CD14-positive monocyte (primary cell): ENCODE data around the gene WDR33. TPM values are rescaled to one million over a fixed set of nuclear protein-coding genes. Genes with fewer than 3 reads are reported as not detected.

Experiments used
- DNase-seq, 3 donors: peaks; one replicate each; pipeline ENCODE4 v3.0.0-alpha.2; 2011 to 2022
- H2AFZ ChIP-seq: 2 replicates; pipeline ENCODE4 v1.6.0; 2012; ENCODE audit warnings: mild to moderate bottlenecking, low read depth, low read length, inconsistent platforms; ENCODE audit not compliant: insufficient read depth, poor library complexity, severe bottlenecking
- H3K27ac ChIP-seq, 2 donors: 1 replicate in 1 of 2; 2 replicates in 1 of 2; pipeline ENCODE4 v1.5.1; 2012 to 2013; ENCODE audit warnings: low read length in 2 of 2, control low read depth in 1 of 2, inconsistent platforms in 1 of 2, low read depth in 1 of 2, mild to moderate bottlenecking in 1 of 2
- H3K27me3 ChIP-seq, 2 donors: one replicate each; pipeline versions ENCODE4 v1.6.0 to v1.6.1; 2011 to 2013; ENCODE audit warnings: low read length in 2 of 2; ENCODE audit not compliant: control insufficient read depth in 2 of 2, insufficient read depth in 2 of 2
- H3K36me3 ChIP-seq, 2 donors: replicated peaks in 1 of 2; 1 replicate in 1 of 2; 2 replicates in 1 of 2; pipeline versions ENCODE4 v1.5.1 to v1.6.1; 2012 to 2013; ENCODE audit warnings: low read length in 2 of 2, control low read depth in 1 of 2, inconsistent platforms in 1 of 2, mild to moderate bottlenecking in 1 of 2; ENCODE audit not compliant: insufficient read depth in 2 of 2, control insufficient read depth in 1 of 2
- H3K4me1 ChIP-seq, 2 donors: 1 replicate in 1 of 2; 2 replicates in 1 of 2; pipeline versions ENCODE4 v1.5.1 to v1.6.1; 2012 to 2013; ENCODE audit warnings: low read length in 2 of 2, control low read depth in 1 of 2, inconsistent platforms in 1 of 2, mild to moderate bottlenecking in 1 of 2, moderate library complexity in 1 of 2; ENCODE audit not compliant: insufficient read depth in 2 of 2, control insufficient read depth in 1 of 2
- H3K4me2 ChIP-seq: replicated peaks from 2 replicates; pipeline ENCODE3; 2012; ENCODE audit warnings: low read length, moderate library complexity, mild to moderate bottlenecking; ENCODE audit not compliant: poor library complexity, severe bottlenecking; ENCODE audit errors: extremely low read depth
- H3K4me3 ChIP-seq, 3 experiments: fragments of 200-600 bp in 1 of 3; sonication (generic) in 1 of 3; replicated peaks in 1 of 3; 1 replicate in 2 of 3; 2 replicates in 1 of 3; pipeline ENCODE4 v1.5.1; 2011 to 2013; ENCODE audit warnings: low read length in 3 of 3, mild to moderate bottlenecking in 3 of 3, control low read depth in 2 of 3, low read depth in 2 of 3, inconsistent platforms in 1 of 3, moderate library complexity in 1 of 3
- H3K79me2 ChIP-seq: 2 replicates; pipeline ENCODE4 v1.6.0; 2012; ENCODE audit warnings: mild to moderate bottlenecking, control low read depth, inconsistent platforms, low read length, moderate library complexity; ENCODE audit not compliant: insufficient read depth
- H3K9ac ChIP-seq: 2 replicates; pipeline ENCODE4 v1.6.0; 2017; ENCODE audit warnings: low read length, mild to moderate bottlenecking; ENCODE audit not compliant: insufficient read depth, poor library complexity, severe bottlenecking
- H3K9me3 ChIP-seq, 2 donors: replicated peaks in 1 of 2; 1 replicate in 1 of 2; 2 replicates in 1 of 2; pipeline versions ENCODE4 v1.5.1 to v1.6.1; 2012 to 2013; ENCODE audit warnings: low read length in 2 of 2, control low read depth in 1 of 2; ENCODE audit not compliant: control insufficient read depth in 1 of 2, insufficient read depth in 1 of 2
- H4K20me1 ChIP-seq: 2 replicates; pipeline ENCODE4 v1.6.0; 2012; ENCODE audit warnings: mild to moderate bottlenecking, low read length, control low read depth, moderate library complexity; ENCODE audit not compliant: insufficient read depth
- H3K27ac Mint-ChIP-seq, 7 donors: one replicate each; pipeline ENCODE4 v1.8.0; 2020; ENCODE audit warnings: mild to moderate bottlenecking in 7 of 7, mixed read lengths in 7 of 7, moderate library complexity in 6 of 7, inconsistent platforms in 2 of 7
- H3K27me3 Mint-ChIP-seq, 3 donors: one replicate each; pipeline ENCODE4 v1.8.0; 2021 to 2022; ENCODE audit warnings: low read depth in 3 of 3, mild to moderate bottlenecking in 3 of 3, mixed read lengths in 3 of 3, moderate library complexity in 3 of 3, inconsistent platforms in 1 of 3
- H3K36me3 Mint-ChIP-seq, 2 donors: one replicate each; pipeline ENCODE4 v1.8.0; 2020; ENCODE audit warnings: mixed read lengths in 2 of 2, inconsistent platforms in 1 of 2, mild to moderate bottlenecking in 1 of 2
- H3K4me1 Mint-ChIP-seq: one replicate; pipeline ENCODE4 v1.8.0; 2020; ENCODE audit warnings: mild to moderate bottlenecking, mixed read lengths
- H3K4me3 Mint-ChIP-seq, 2 donors: one replicate each; pipeline ENCODE4 v1.8.0; 2020; ENCODE audit warnings: mild to moderate bottlenecking in 2 of 2, mixed read lengths in 2 of 2, moderate library complexity in 1 of 2
- H3K9me3 Mint-ChIP-seq, 7 donors: one replicate each; pipeline ENCODE4 v1.8.0; 2020 to 2022; ENCODE audit warnings: mixed read lengths in 7 of 7, mild to moderate bottlenecking in 6 of 7, moderate library complexity in 6 of 7, inconsistent platforms in 2 of 7
- WGBS: methylation state at CpG from one replicate; pipeline ENCODE4 v1.1.5; 2013; ENCODE audit warnings: missing lambda C conversion rate; ENCODE audit not compliant: insufficient coverage; 5-methylcytosine and 5-hydroxymethylcytosine counted together
- intact Hi-C, 2 donors: fragments of 100-400 bp; cut with micrococcal nuclease; formaldehyde crosslinking; loops; one replicate each; pipeline versions ENCODE4 v1.15.0 to v1.15.1; 2023
- polyA plus RNA-seq, 3 donors: library from polyadenylated mRNA; depleted of rRNA in 1 of 3; unstranded in 2 of 3; stranded (reverse) in 1 of 3; fragments of 300-500 nt in 2 of 3; fragments of >200 nt in 1 of 3; fragmentation: Illumina TruSeq in 2 of 3; gene quantifications; 1 replicate in 2 of 3; 2 replicates in 1 of 3; pipeline ENCODE4 v1.2.3, GENCODE V29; 2012 to 2021
- TF ChIP-seq, protein P1 (sequence below): fragments of 200-600 bp; IDR thresholded peaks from one replicate; pipeline ENCODE4 v1.8.0; 2022; ENCODE audit warnings: antibody characterized with exemption, mild to moderate bottlenecking

The WDR33 gene
- polyA plus RNA-seq, 3 donors = 12.5 to 19.6 (median 12.6) TPM

DNA sequence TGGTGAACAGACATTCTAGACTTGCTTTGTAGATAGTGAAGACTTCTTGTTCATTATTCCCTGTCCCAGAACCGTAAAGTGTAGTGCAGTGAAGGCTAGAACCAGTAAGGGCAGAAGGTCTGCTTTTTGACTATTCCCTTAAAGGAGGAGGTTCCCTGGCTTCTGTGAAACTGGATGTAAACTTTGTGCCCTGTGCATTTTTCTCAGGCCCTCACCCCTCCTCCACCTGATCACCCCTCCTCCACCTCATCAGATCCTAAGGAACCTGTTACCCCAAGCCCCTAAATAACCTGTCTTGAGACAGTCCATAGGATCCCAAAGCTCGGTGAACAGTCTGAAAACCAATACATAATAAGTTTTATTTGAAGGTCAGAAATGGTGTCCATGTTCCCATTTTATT lies 75.9 kb downstream of the WDR33 start:
- no peak for DNase-seq
- TF ChIP-seq, protein P1, sequence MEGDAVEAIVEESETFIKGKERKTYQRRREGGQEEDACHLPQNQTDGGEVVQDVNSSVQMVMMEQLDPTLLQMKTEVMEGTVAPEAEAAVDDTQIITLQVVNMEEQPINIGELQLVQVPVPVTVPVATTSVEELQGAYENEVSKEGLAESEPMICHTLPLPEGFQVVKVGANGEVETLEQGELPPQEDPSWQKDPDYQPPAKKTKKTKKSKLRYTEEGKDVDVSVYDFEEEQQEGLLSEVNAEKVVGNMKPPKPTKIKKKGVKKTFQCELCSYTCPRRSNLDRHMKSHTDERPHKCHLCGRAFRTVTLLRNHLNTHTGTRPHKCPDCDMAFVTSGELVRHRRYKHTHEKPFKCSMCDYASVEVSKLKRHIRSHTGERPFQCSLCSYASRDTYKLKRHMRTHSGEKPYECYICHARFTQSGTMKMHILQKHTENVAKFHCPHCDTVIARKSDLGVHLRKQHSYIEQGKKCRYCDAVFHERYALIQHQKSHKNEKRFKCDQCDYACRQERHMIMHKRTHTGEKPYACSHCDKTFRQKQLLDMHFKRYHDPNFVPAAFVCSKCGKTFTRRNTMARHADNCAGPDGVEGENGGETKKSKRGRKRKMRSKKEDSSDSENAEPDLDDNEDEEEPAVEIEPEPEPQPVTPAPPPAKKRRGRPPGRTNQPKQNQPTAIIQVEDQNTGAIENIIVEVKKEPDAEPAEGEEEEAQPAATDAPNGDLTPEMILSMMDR = no peak
- no peaks in the 10 kb centered on the region for H3K9me3 ChIP-seq
- no peak overlapping the region for H3K27ac ChIP-seq
- H3K4me1 ChIP-seq = no peaks in the 10 kb centered on the region
- no peak overlapping the region for H2AFZ ChIP-seq
- WGBS = 100% methylated on average over 1 of the region's 2 CpGs
- Mint-ChIP-seq H3K27me3 (peaks cover 0 to under 1% (median 0%) of the 10 kb centered on the region in 3 donors), H3K4me3 (no peak overlapping the region), H3K36me3 (peaks cover 33 to 47% of the 10 kb centered on the region in 2 donors), H3K27ac (peak overlapping the region in 1 of 7 donors; percentile 42), H3K4me1 (no peaks in the 10 kb centered on the region), H3K9me3 (no peaks in the 10 kb centered on the region)
- no peak overlapping the region for H3K4me2 ChIP-seq
- H3K79me2 ChIP-seq = no peaks in the 10 kb centered on the region
- intact Hi-C loops = no loop called here
- H3K4me3 ChIP-seq = no peak overlapping the region
- H4K20me1 ChIP-seq = no peaks in the 10 kb centered on the region
- no peaks in the 10 kb centered on the region for H3K27me3 ChIP-seq
- H3K9ac ChIP-seq = no peak overlapping the region
- H3K36me3 ChIP-seq = peaks cover 26 to 48% of the 10 kb centered on the region in 2 donors

DNA sequence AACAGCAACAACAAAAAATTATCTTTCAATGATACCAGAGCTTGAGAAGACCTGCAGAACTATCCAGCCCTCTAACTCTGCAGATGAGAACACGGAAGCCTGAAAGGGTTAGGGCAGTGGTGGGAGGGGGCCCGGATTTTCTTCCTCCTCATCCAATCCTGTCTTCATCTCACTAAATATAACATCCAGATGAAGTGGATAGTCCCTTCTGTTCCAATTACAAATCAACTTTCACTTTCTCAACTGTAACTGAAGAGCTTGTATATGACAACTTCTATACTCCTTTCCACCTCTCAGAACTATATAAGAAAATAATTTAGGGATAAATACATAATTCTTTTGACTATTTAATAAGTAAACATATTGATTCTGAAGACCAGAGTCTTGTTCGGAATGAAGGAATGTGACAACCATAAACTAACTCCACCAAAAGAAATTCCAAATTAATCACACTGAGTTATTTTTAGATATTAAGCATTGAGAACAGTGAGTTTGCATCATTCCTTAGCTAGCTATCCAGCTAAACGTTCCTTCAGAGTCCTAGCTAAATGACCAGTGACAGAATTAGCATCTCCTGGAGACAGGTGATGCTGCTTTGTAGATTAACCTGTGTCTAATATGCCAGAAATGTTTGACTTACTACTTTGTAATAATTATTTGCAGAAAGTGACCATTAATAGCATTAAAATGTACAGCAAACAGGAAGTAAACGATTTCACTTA lies 77.0 kb downstream of the WDR33 start:
- Histone ChIP-seq H3K36me3 (peaks cover 20 to 44% of the 10 kb centered on the region in 2 donors), H3K9me3 (no peaks in the 10 kb centered on the region), H3K79me2 (no peaks in the 10 kb centered on the region), H3K27me3 (no peaks in the 10 kb centered on the region), H3K4me2 (no peak overlapping the region), H3K9ac (no peak overlapping the region), H3K27ac (no peak overlapping the region), H2AFZ (no peak overlapping the region), H3K4me1 (no peaks in the 10 kb centered on the region), H4K20me1 (no peaks in the 10 kb centered on the region), H3K4me3 (no peak overlapping the region)
- no peak overlapping the region for H3K4me3 Mint-ChIP-seq
- no CpG with 5 or more reads among the region's 5 CpGs for WGBS
- no peak overlapping the region for H3K27ac Mint-ChIP-seq
- no peaks in the 10 kb centered on the region for H3K4me1 Mint-ChIP-seq
- TF ChIP-seq, protein P1 = no peak
- H3K27me3 Mint-ChIP-seq = no peaks in the 10 kb centered on the region
- intact Hi-C loops = no loop called here
- no peak for DNase-seq
- peaks cover 32 to 45% of the 10 kb centered on the region in 2 donors for H3K36me3 Mint-ChIP-seq
- H3K9me3 Mint-ChIP-seq = no peaks in the 10 kb centered on the region
